Keratinocyte (primary cell): ENCODE results near the gene KSR2. TPM values are rescaled to one million over a fixed set of nuclear protein-coding genes. Genes with fewer than 3 reads are reported as not detected.
"Not testable (repeated sequence)": the region's sequence is repeated elsewhere in the genome, so short reads cannot be mapped to it uniquely, and the experiment has no call there.

Experiments
- DNase-seq: peaks from one replicate; pipeline ENCODE4 v3.0.0-alpha.2; 2011; ENCODE audit warnings: low read depth, missing footprints, low spot score
- FAIRE-seq: peaks from 2 replicates; lab custom pipeline; 2011; peaks lifted over from hg19 to GRCh38; lab: Jason Lieb, UNC
- H2AFZ ChIP-seq: 2 replicates; pipeline ENCODE4 v1.6.0; 2012; ENCODE audit warnings: low read length, control low read depth, inconsistent platforms; ENCODE audit not compliant: control insufficient read depth
- H3K27ac ChIP-seq: 2 replicates; pipeline ENCODE4 v1.5.1; 2011; ENCODE audit warnings: low read length; ENCODE audit not compliant: control insufficient read depth, insufficient read depth
- H3K27me3 ChIP-seq: 3 replicates; pipeline ENCODE4 v1.6.0; 2011; ENCODE audit warnings: low read length; ENCODE audit not compliant: control insufficient read depth, insufficient read depth; ENCODE audit errors: extremely low read depth
- H3K36me3 ChIP-seq, 2 experiments: 2 replicates in 1 of 2; 3 replicates in 1 of 2; pipeline ENCODE4 v1.5.1; 2011; ENCODE audit warnings: low read length in 2 of 2, mild to moderate bottlenecking in 1 of 2; ENCODE audit not compliant: control insufficient read depth in 2 of 2, insufficient read depth in 2 of 2; ENCODE audit errors: extremely low read depth in 1 of 2
- H3K4me1 ChIP-seq: 3 replicates; pipeline ENCODE4 v1.5.1; 2011; ENCODE audit warnings: low read length; ENCODE audit not compliant: control insufficient read depth, insufficient read depth; ENCODE audit errors: extremely low read depth
- H3K4me2 ChIP-seq: 3 replicates; pipeline ENCODE4 v1.6.0; 2011; ENCODE audit warnings: low read depth, low read length; ENCODE audit not compliant: control insufficient read depth, insufficient read depth; ENCODE audit errors: extremely low read depth
- H3K4me3 ChIP-seq, 3 experiments: fragments of 200-600 bp in 1 of 3; sonication (generic) in 1 of 3; 2 replicates in 2 of 3; 3 replicates in 1 of 3; pipeline ENCODE4 v1.5.1; 2011 to 2016; ENCODE audit warnings: low read length in 3 of 3, mild to moderate bottlenecking in 3 of 3, control low read depth in 2 of 3, inconsistent platforms in 1 of 3, low read depth in 1 of 3, mixed read lengths in 1 of 3, mixed run types in 1 of 3, moderate library complexity in 1 of 3; ENCODE audit not compliant: control insufficient read depth in 2 of 3, insufficient read depth in 2 of 3; ENCODE audit errors: extremely low read depth in 1 of 3
- H3K79me2 ChIP-seq: 2 replicates; pipeline ENCODE4 v1.6.0; 2012; ENCODE audit warnings: low read length; ENCODE audit not compliant: control insufficient read depth, insufficient read depth
- H3K9ac ChIP-seq: 3 replicates; pipeline ENCODE4 v1.6.0; 2011; ENCODE audit warnings: low read length; ENCODE audit not compliant: control insufficient read depth, insufficient read depth; ENCODE audit errors: extremely low read depth
- H3K9me1 ChIP-seq: 3 replicates; pipeline ENCODE4 v1.6.0; 2011; ENCODE audit warnings: low read length; ENCODE audit not compliant: control insufficient read depth, insufficient read depth; ENCODE audit errors: extremely low read depth
- H3K9me3 ChIP-seq: 2 replicates; pipeline ENCODE4 v1.5.1; 2012; ENCODE audit warnings: low read depth, low read length; ENCODE audit not compliant: control insufficient read depth
- H4K20me1 ChIP-seq: 3 replicates; pipeline ENCODE4 v1.6.0; 2011; ENCODE audit warnings: low read length; ENCODE audit not compliant: control insufficient read depth, insufficient read depth; ENCODE audit errors: extremely low read depth
- EZH2 ChIP-seq: IDR thresholded peaks from one replicate; pipeline ENCODE4 v1.6.1; 2012; ENCODE audit warnings: inconsistent platforms, mild to moderate bottlenecking, low read length, moderate library complexity
- dilution Hi-C: fragments of 300-500 bp; cut with MboI; formaldehyde crosslinking; loops from one replicate; pipeline ENCODE4 v1.7.0; 2020; ENCODE audit warnings: low sequenced_read_pairs; ENCODE audit not compliant: extremely low pct_ligation_motif_present
- polyA plus RNA-seq, 5 experiments: library from polyadenylated mRNA; depleted of rRNA in 3 of 5; stranded (reverse) in 3 of 5; stranded (forward) in 1 of 5; unstranded in 1 of 5; fragments of >200 nt; gene quantifications; 1 replicate in 1 of 5; 2 replicates in 3 of 5; 3 replicates in 1 of 5; pipeline versions ENCODE4 v1.2.1 to v1.2.3, GENCODE V29; 2011 to 2012; ENCODE audit warnings: missing spikeins in 2 of 5, low read depth in 1 of 5, low replicate concordance in 1 of 5
- TF ChIP-seq, protein P1 (sequence below), 3 experiments: IDR thresholded peaks in 1 of 3; conservative IDR thresholded peaks in 1 of 3; optimal IDR thresholded peaks in 1 of 3; 2 replicates in 2 of 3; 3 replicates in 1 of 3; pipeline versions ENCODE3 to v1.5.1; 2011; ENCODE audit warnings: low read length in 3 of 3, mild to moderate bottlenecking in 3 of 3, moderate library complexity in 2 of 3, control low read depth in 1 of 3, inconsistent platforms in 1 of 3; ENCODE audit not compliant: insufficient read depth in 2 of 3; ENCODE audit errors: extremely low read depth in 1 of 3

Gene KSR2
- polyA plus RNA-seq, 1 donor (not counting 4 experiments of a cell fraction or from before 2014, with no cell fraction given) = 0.01 TPM

DNA sequence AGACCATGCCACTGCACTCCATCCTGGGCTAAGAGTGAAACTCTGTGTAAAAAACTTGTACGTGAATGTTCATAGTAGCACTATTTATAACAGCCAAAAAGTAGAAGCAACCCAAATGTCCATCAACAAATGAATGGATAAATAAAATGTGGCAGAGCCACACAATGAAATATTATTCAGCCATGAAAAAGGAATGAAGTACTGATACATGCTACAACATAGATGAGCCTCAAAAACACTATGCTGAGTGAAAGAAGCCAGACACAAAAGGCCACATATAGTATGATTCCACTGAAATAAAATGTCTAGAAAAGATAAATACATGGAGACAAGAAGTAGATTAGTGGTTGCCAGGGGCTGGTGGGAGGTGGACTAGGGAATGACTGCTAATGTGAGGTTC, 72.8 kb downstream of the KSR2 start:
- no peak for FAIRE-seq
- H4K20me1 ChIP-seq = no peaks in the 10 kb centered on the region

DNA sequence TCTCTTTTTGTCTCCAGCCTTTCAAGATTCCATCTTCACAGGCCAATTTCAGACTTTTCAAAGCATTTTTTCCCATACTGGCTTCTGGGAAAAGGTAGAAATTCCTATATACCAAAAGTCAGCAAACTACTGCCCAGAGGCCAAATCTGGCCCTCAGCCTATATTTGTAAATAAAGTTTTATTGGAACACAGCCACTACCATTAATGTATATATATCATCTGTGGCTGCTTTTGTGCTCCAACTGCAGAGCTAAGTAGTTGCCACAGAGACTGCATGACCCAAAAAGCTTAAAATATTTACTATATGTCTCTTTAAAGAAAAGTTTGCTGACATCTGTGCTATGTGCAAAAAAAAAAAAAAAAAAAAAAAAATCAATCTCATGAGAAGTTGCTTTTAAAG, 76.3 kb downstream of the KSR2 start:
- Histone ChIP-seq H3K79me2 (no peaks in the 10 kb centered on the region), H3K9me1 (no peaks in the 10 kb centered on the region), H3K36me3 (no peaks in the 10 kb centered on the region), H3K9me3 (no peaks in the 10 kb centered on the region), H3K4me1 (no peaks in the 10 kb centered on the region), H4K20me1 (no peaks in the 10 kb centered on the region), H3K27me3 (no peaks in the 10 kb centered on the region), H3K4me2 (no peak overlapping the region), H3K4me3 (no peak overlapping the region), H3K27ac (no peak overlapping the region), H3K9ac (no peak overlapping the region), H2AFZ (no peak overlapping the region)
- dilution Hi-C loops = no loop called here
- TF ChIP-seq EZH2 = no peak
- TF ChIP-seq, protein P1, sequence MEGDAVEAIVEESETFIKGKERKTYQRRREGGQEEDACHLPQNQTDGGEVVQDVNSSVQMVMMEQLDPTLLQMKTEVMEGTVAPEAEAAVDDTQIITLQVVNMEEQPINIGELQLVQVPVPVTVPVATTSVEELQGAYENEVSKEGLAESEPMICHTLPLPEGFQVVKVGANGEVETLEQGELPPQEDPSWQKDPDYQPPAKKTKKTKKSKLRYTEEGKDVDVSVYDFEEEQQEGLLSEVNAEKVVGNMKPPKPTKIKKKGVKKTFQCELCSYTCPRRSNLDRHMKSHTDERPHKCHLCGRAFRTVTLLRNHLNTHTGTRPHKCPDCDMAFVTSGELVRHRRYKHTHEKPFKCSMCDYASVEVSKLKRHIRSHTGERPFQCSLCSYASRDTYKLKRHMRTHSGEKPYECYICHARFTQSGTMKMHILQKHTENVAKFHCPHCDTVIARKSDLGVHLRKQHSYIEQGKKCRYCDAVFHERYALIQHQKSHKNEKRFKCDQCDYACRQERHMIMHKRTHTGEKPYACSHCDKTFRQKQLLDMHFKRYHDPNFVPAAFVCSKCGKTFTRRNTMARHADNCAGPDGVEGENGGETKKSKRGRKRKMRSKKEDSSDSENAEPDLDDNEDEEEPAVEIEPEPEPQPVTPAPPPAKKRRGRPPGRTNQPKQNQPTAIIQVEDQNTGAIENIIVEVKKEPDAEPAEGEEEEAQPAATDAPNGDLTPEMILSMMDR (optimal IDR thresholded peaks at IDR 0.05 in 1 of 3, IDR thresholded peaks at IDR 0.05 in 1 of 3, conservative IDR thresholded peaks at IDR 0.05 in 1 of 3; ENCODE audit: extremely low read depth in 1 of 3, insufficient read depth in 2 of 3, low read length in 3 of 3) = no peak
- DNase-seq (no peak), FAIRE-seq (no peak)

More for the DNA sequence above, 72.8 kb downstream of the KSR2 start:
- no peak for TF ChIP-seq EZH2
- TF ChIP-seq, protein P1 (optimal IDR thresholded peaks at IDR 0.05 in 1 of 3, IDR thresholded peaks at IDR 0.05 in 1 of 3, conservative IDR thresholded peaks at IDR 0.05 in 1 of 3; ENCODE audit: extremely low read depth in 1 of 3, insufficient read depth in 2 of 3, low read length in 3 of 3) = no peak
- no peaks in the 10 kb centered on the region for H3K27me3 ChIP-seq
- H3K9me3 ChIP-seq = no peaks in the 10 kb centered on the region
- no peak overlapping the region for H2AFZ ChIP-seq
- dilution Hi-C loops = no loop called here
- no peak overlapping the region for H3K4me3 ChIP-seq
- H3K9ac ChIP-seq = no peak overlapping the region
- H3K27ac ChIP-seq = no peak overlapping the region
- H3K9me1 ChIP-seq = no peaks in the 10 kb centered on the region
- no peaks in the 10 kb centered on the region for H3K36me3 ChIP-seq
- no peaks in the 10 kb centered on the region for H3K4me1 ChIP-seq
- H3K79me2 ChIP-seq = no peaks in the 10 kb centered on the region
- no peak overlapping the region for H3K4me2 ChIP-seq
- no peak for DNase-seq

- H3K36me3 ChIP-seq, FAIRE-seq, H3K4me3 ChIP-seq, H3K9me3 ChIP-seq, H3K27ac ChIP-seq, dilution Hi-C loops, H4K20me1 ChIP-seq, H3K9ac ChIP-seq, H2AFZ ChIP-seq, H3K4me2 ChIP-seq, H3K27me3 ChIP-seq, DNase-seq, H3K79me2 ChIP-seq, H3K9me1 ChIP-seq, H3K4me1 ChIP-seq: not testable (repeated sequence)
Measured at GRCh38 chr12:117891265-117891664, 77.5 kb downstream of the KSR2 start.
